ENCODE measurements around the gene MTX3. TPM values are rescaled to one million over a fixed set of nuclear protein-coding genes. Genes with fewer than 3 reads are reported as not detected.

The MTX3 gene
- total RNA-seq, 1 donor, result 12.5 TPM

- peak; percentile 26 for DNase-seq (ENCODE audit: low read depth)
- TF ChIP-seq CTCF (IDR thresholded peaks at IDR 0.05; ENCODE audit: insufficient read depth, low read depth, low read length), result no peak
- no peak overlapping the region for H3K4me3 ChIP-seq (ENCODE audit: low read depth, low read length)
These were observed 36.4 kb downstream of the MTX3 start for GRCh38 chr5:79954620-79955019.

GRCh38 chr5:79947567-79947966 lies 43.5 kb downstream of the MTX3 start:
- H3K4me3 ChIP-seq (ENCODE audit: low read depth, low read length), result no peak overlapping the region
- no peak for DNase-seq (ENCODE audit: low read depth)
- no peak for TF ChIP-seq CTCF (IDR thresholded peaks at IDR 0.05; ENCODE audit: insufficient read depth, low read depth, low read length)

- no peak for TF ChIP-seq CTCF (IDR thresholded peaks at IDR 0.05; ENCODE audit: insufficient read depth, low read depth, low read length)
- DNase-seq (ENCODE audit: low read depth), result no peak
- H3K4me3 ChIP-seq (ENCODE audit: low read depth, low read length), result no peak overlapping the region
These were observed 52.6 kb downstream of the MTX3 start for GRCh38 chr5:79938468-79938867.

- no peak for DNase-seq (ENCODE audit: low read depth)
- no peak overlapping the region for H3K4me3 ChIP-seq (ENCODE audit: low read depth, low read length)
- TF ChIP-seq CTCF (IDR thresholded peaks at IDR 0.05; ENCODE audit: insufficient read depth, low read depth, low read length), result no peak
These were observed 54.3 kb downstream of the MTX3 start for GRCh38 chr5:79936646-79937216.

- DNase-seq (ENCODE audit: low read depth), result peak; percentile 60
- no peak overlapping the region for H3K4me3 ChIP-seq (ENCODE audit: low read depth, low read length)
- no peak for TF ChIP-seq CTCF (IDR thresholded peaks at IDR 0.05; ENCODE audit: insufficient read depth, low read depth, low read length)
These were observed 54.9 kb downstream of the MTX3 start for GRCh38 chr5:79936002-79936645.

DNA sequence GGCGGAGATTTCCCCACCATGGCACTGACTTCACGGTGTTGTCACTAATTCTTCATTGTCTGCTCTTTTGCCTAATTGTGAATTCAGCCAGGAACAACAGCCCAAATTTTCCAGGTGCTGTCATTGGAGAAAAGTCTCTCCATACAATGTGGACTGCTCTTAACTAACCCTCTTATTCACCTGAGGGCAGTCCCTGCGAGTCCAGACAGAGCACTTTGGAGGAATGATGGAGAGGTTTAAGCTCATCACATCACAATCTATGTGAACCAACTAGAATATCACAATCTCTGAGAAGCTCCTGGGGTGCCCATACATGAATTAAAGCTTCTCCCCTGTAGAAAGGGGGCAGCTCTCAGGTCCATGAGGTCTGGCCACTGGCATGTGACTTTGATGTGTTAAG lies 56.4 kb downstream of the MTX3 start:
- TF ChIP-seq CTCF (IDR thresholded peaks at IDR 0.05; ENCODE audit: insufficient read depth, low read depth, low read length), result no peak
- no peak overlapping the region for H3K4me3 ChIP-seq (ENCODE audit: low read depth, low read length)
- DNase-seq (ENCODE audit: low read depth), result no peak

All from fibroblast of villous mesenchyme (primary cell).